VCaP (cell line): ENCODE measurements around the gene PSENEN.

Source experiments
- H3K27ac ChIP-seq: fragments of 450-650 bp; 2 replicates; pipeline ENCODE4 v1.5.1; 2017
- CTCF ChIP-seq: fragments of 450-650 bp; conservative IDR thresholded peaks from 2 replicates; pipeline ENCODE4 v1.5.1; 2017; ENCODE audit warnings: mild to moderate bottlenecking, moderate library complexity

The PSENEN gene

GRCh38 chr19:35727053-35727955, 18.1 kb upstream of the PSENEN start:
- TF ChIP-seq CTCF: no peak
- H3K27ac ChIP-seq: no peak overlapping the region

GRCh38 chr19:35727956-35728706, 17.3 kb upstream of the PSENEN start:
- no peak overlapping the region for H3K27ac ChIP-seq
- no peak for TF ChIP-seq CTCF

GRCh38 chr19:35729021-35729420, 16.4 kb upstream of the PSENEN start:
- TF ChIP-seq CTCF: no peak
- H3K27ac ChIP-seq: no peak overlapping the region

- H3K27ac ChIP-seq: no peak overlapping the region
- no peak for TF ChIP-seq CTCF
These were observed 15.7 kb upstream of the PSENEN start for GRCh38 chr19:35729763-35730162.

GRCh38 chr19:35730326-35730725, 15.1 kb upstream of the PSENEN start:
- H3K27ac ChIP-seq: no peak overlapping the region
- no peak for TF ChIP-seq CTCF

GRCh38 chr19:35731353-35731752, 14.1 kb upstream of the PSENEN start:
- TF ChIP-seq CTCF: no peak
- H3K27ac ChIP-seq: no peak overlapping the region

- no peak overlapping the region for H3K27ac ChIP-seq
- TF ChIP-seq CTCF: no peak
These were observed 13.6 kb upstream of the PSENEN start for GRCh38 chr19:35731779-35732405.
